Activated CD4-positive, alpha-beta memory T cell treated with anti-CD3 and anti-CD28 coated beads, Interleukin-2, amount 10 ng/mL, durations not matched to agents 7 days and 5 days (primary cell): ENCODE measurements around the gene SPEG. TPM values are rescaled to one million over a fixed set of nuclear protein-coding genes. Genes with fewer than 3 reads are reported as not detected.
A peak's percentile ranks its signal among the peaks of the same experiment; 100 is the strongest.

Experiments used
- CTCF ChIA-PET: fragments of 350-600 bp; sonication (Branson Sonifier 250); formaldehyde crosslinking; loops from one replicate; lab custom pipeline; 2021; ENCODE audit warnings: antibody characterized with exemption, inconsistent platforms; lab: Charles Lee
- POLR2A ChIA-PET: fragments of 350-600 bp; sonication (Branson Sonifier 250); formaldehyde crosslinking; loops from one replicate; lab custom pipeline; 2021; ENCODE audit warnings: antibody characterized with exemption; lab: Charles Lee
- DNase-seq: peaks from one replicate; pipeline ENCODE4 v3.0.0-alpha.2; 2020
- H3K27ac Mint-ChIP-seq: one replicate; pipeline ENCODE4 v1.8.0; 2021; ENCODE audit warnings: mild to moderate bottlenecking, mixed read lengths
- H3K27me3 Mint-ChIP-seq: one replicate; pipeline ENCODE4 v1.8.0; 2021; ENCODE audit warnings: mixed read lengths
- H3K36me3 Mint-ChIP-seq: one replicate; pipeline ENCODE4 v1.8.0; 2021; ENCODE audit warnings: low read depth, mixed read lengths
- H3K4me1 Mint-ChIP-seq: one replicate; pipeline ENCODE4 v1.8.0; 2021; ENCODE audit warnings: mixed read lengths
- H3K4me3 Mint-ChIP-seq: one replicate; pipeline ENCODE4 v1.8.0; 2021; ENCODE audit warnings: mild to moderate bottlenecking, mixed read lengths
- H3K9me3 Mint-ChIP-seq: one replicate; pipeline ENCODE4 v1.8.0; 2021; ENCODE audit warnings: mixed read lengths
- total RNA-seq, 2 experiments: library from RNA; stranded (reverse); gene quantifications; one replicate each; pipeline ENCODE4 v1.2.3, GENCODE V29; 2021

Gene SPEG
- total RNA-seq, 2 experiments from 2014 or later: 0.20 to 1.1 TPM

DNA sequence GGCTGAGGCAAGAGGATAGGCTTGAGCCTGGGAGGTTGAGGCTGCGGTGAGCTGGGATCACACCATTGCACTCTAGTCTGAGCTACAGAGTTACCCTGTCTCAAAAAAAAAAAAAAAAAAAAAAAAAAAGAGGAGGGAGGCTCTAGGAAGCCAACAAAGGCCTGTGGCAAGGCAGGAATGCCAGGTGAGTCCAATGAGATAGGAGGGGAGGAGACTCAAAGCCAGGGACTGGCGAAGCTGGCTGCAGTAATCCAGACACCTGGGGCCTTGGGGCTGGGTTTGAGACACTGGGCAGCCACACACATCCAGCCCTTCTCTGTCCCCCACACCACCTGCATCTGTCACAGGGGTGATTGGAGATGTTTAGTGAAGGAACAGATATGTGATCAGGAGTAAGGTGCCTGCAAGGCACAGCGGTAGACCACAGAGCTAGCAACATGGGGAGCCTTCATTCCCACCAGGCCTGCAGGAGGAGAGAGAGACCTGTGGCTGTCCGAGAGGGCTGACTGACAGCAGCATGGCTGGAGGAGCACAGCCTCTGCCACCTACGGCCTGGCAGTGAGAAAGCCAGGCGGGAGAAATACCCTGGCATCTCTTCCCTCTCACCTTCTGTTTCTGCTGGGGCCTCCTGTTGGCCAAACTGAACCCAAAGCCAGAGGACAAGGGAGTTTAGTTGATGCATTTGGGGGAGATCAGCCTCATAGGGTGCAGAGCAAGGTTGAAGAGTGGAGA lies 99.5 kb downstream of the SPEG start:
- POLR2A ChIA-PET: no interaction called here
- no peaks in the 10 kb centered on the region for H3K4me1 Mint-ChIP-seq
- DNase-seq: no peak
- H3K27ac Mint-ChIP-seq: no peak overlapping the region
- CTCF ChIA-PET: interaction anchor here (8.5 kb wide), 1 partner anchor 37 kb away, joined by 175 read pairs; the partner anchor contains the start of gene GMPPA
- H3K36me3 Mint-ChIP-seq: no peaks in the 10 kb centered on the region
- no peaks in the 10 kb centered on the region for H3K9me3 Mint-ChIP-seq
- peaks cover 32% of the 10 kb centered on the region for H3K27me3 Mint-ChIP-seq
- no peak overlapping the region for H3K4me3 Mint-ChIP-seq

DNA sequence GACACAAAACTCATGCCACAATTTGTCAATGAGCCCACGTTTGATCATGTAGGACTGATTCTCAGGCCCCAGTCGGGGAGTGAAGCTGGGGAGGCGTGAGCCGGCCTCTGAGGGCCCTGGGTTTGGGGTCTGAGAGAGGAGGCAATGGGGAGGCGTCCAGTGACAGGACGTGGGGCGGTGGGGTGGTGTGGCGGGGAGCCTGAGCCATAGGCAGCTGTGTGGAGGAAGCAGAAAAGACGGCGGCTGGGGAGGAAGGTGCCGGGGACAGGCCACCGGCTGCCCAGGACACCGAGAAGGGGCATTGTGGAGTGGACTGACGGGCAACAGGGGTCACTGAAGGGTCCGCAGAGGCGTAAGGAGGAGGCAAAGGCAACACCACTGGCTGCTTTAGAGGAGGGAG lies 101.8 kb downstream of the SPEG start:
- CTCF ChIA-PET: interaction anchor here (1.3 kb wide), 1 partner anchor 153 kb away, joined by 3 read pairs; no protein-coding TSS in a partner anchor
- Mint-ChIP-seq H3K27me3 (peaks cover 10% of the 10 kb centered on the region), H3K9me3 (no peaks in the 10 kb centered on the region), H3K36me3 (peaks cover 7% of the 10 kb centered on the region), H3K27ac (no peak overlapping the region), H3K4me3 (no peak overlapping the region), H3K4me1 (peaks cover 4% of the 10 kb centered on the region)
- POLR2A ChIA-PET: no interaction called here
- DNase-seq: no peak

DNA sequence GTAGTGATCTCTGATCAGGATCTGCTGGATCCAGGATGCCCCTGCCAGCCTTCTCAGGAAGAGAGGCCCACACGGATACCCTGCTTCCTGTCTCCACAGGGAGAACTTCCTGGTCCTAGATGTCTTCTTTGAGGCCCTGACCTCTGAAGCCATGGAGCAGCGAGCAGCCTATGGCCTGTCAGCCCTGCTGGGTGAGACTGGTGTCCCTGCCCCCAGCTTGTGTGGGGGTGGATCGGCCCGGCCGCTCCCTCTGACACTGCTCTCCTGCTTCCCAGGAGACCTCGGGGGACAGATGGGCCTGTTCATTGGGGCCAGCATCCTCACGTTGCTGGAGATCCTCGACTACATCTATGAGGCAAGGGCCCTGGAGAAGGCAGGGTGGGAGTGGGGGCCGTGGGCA lies 102.3 kb downstream of the SPEG start:
- Mint-ChIP-seq H3K27me3 (peaks cover 7% of the 10 kb centered on the region), H3K27ac (no peak overlapping the region)

DNA sequence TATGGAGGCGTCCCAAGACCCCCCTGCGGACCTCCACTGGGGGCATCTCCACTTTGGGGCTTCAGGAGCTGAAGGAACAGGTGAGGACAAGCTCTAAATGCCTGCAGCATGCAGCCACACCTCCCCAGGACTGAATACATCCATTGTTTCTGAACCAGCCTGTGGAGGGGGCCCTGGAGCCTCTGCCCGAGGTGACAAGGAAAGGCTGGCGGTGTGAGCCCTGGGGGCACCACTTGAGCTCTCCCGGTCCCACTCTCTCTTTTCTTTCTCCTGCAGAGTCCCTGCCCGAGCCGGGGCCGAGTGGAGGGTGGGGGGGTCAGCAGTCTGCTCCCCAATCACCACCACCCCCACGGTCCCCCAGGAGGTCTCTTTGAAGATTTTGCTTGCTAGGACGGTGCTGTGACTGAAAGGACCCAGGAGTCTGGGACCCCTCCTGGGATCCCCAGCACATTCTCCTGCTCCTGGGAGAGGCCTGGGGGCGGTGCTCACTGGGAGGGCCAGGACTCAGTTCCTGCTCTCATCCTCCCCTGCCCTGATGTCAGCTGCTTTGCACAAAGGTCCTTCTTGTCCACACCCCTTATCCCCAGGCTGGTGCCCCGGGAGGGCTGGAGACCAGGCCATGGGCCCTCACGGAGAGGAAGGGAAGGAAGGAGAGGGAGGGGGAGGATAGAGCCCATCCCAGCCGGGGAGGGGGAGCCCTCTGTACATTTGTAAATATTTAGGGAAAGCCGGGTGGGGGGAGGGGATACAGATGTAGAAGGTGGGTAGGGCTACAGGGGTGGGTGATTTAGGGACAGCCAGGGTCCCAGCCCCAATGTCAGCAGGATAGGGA lies 103.2 kb downstream of the SPEG start:
- no peak overlapping the region for H3K27ac Mint-ChIP-seq
- peaks cover 7% of the 10 kb centered on the region for H3K36me3 Mint-ChIP-seq
- ChIA-PET POLR2A (no interaction called here), CTCF (interaction anchor here (1.2 to 1.3 kb wide), 2 partner anchors 39 to 105 kb away, joined by 3 read pairs; partner anchors contain the start of gene GMPPA)
- no peaks in the 10 kb centered on the region for H3K9me3 Mint-ChIP-seq
- no peak for DNase-seq
- H3K27me3 Mint-ChIP-seq: peaks cover 2% of the 10 kb centered on the region
- peaks cover 16% of the 10 kb centered on the region for H3K4me1 Mint-ChIP-seq
- H3K4me3 Mint-ChIP-seq: no peak overlapping the region

More for the DNA sequence above, 102.3 kb downstream of the SPEG start:
- ChIA-PET CTCF (interaction anchor here (1.3 kb wide), 2 partner anchors 106 to 153 kb away, joined by 3 read pairs; no protein-coding TSS in a partner anchor), POLR2A (no interaction called here)
- Mint-ChIP-seq H3K36me3 (peaks cover 7% of the 10 kb centered on the region), H3K9me3 (no peaks in the 10 kb centered on the region), H3K4me3 (no peak overlapping the region), H3K4me1 (peaks cover 7% of the 10 kb centered on the region)
- no peak for DNase-seq

DNA sequence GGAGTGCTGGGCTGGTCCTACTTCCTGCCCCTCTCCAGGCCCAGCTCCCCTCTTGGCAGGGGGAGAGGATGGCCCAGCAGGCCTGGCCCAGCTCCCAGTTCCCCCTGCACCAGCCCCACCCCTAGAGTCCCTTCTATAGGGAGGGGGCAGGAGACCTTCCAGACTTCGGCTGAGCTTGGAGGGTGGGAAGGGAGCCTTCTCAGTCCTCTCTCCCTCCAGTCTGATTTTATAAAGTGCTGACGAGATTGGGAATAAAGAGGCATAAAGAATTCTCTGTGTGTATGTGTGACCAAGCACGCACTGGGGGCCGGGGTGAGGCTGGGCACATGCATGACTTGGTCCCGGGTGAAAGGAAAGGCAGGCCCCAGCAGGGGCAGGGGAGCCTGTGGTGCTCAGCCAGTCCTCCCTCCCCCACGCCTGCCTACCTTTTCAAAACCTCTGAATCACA lies 103.9 kb downstream of the SPEG start:
- no peak overlapping the region for H3K4me3 Mint-ChIP-seq
- DNase-seq: no peak
- peaks cover 7% of the 10 kb centered on the region for H3K36me3 Mint-ChIP-seq
- POLR2A ChIA-PET: no interaction called here
- CTCF ChIA-PET: interaction anchor here (1.2 to 4.2 kb wide), 2 partner anchors 7 to 40 kb away, joined by 3 to 25 read pairs; partner anchors contain the start of gene GMPPA
- H3K9me3 Mint-ChIP-seq: no peaks in the 10 kb centered on the region
- no peak overlapping the region for H3K27ac Mint-ChIP-seq
- peaks cover under 1% of the 10 kb centered on the region for H3K27me3 Mint-ChIP-seq
- peaks cover 16% of the 10 kb centered on the region for H3K4me1 Mint-ChIP-seq

DNA sequence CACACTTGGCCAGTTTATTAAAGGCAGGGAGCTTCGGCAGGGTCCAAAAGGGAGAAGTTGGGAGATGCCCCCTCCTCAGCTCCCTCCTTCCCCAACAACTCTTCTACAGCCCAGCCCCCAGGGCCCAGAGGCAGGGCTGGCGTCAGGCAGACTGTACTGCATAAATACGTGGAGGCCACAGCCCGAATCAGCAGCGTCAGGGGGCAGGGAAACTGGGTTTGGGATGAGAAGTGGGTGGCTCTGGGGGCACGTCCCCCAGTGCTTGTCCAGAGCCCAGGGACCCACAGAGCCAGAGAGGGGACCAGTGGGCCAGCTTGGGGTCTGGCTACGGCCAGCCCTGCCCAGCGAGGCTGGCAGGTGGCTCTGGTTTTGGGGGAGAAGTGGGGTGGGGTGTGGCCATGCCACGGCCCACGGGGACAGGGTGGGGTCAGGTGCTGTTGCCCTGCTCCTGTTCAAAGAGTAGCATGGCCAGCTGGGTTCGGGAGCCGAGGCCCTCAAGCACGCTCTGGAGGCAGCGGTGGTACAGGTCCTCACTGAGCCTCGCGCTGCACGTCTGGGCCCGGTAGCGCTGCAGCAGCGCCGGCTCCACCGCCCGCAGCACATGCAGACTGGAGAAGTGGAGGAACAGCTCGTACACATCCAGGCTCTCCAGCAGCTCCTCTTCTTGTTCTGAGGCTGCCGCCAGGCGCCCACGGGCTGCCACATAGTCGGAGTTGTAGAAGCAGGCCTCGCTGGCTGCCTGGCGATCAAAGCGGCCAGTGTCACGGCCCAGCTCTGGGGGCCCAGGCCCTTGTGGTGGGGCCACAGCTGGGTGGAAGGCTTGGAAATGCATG lies 104.5 kb downstream of the SPEG start:
- Mint-ChIP-seq H3K27ac (no peak overlapping the region), H3K4me3 (no peak overlapping the region), H3K27me3 (peaks cover under 1% of the 10 kb centered on the region), H3K4me1 (peaks cover 17% of the 10 kb centered on the region), H3K36me3 (peaks cover 7% of the 10 kb centered on the region), H3K9me3 (no peaks in the 10 kb centered on the region)
- POLR2A ChIA-PET: no interaction called here
- CTCF ChIA-PET: interaction anchor here (1.2 to 4.2 kb wide), 4 partner anchors 8 to 150 kb away, joined by 3 to 25 read pairs (median 4); partner anchors contain the start of gene GMPPA
- no peak for DNase-seq

DNA sequence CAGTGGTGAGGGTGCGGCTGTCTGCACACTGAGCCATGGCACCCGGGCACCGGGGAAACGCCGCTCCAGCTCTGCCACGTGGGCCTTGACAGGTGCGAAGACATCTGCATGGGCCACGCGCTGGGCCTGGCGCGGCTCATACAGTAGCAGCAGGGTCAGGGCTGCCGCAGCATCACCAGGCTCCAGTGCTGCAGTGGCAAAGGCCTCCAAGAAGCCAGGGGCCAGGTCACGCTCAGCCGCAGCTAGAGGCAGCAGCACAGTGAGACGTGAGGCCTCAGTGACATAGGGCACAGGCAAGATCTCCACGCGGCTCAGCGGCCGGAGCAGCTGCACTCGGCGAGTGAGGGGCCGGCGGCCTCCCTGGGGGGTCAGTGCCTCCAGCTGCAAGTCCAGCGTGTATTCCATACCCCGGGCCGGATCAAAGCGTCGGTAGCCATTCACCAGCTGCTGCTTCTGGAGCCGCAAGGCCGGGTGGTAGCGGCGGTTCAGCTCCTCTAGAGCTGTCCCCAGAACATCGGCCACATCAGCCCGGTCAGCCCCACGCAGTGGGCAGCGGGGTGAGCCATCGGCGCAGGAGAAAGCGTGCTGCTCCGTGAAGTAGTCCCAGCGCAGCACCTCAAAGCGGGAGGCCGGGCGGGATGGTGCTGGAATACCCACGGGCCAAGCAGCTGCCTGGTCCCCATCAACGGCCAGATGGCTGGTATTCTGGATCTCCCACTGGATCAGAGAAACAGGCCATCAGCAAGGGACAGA lies 105.5 kb downstream of the SPEG start:
- peaks cover 10% of the 10 kb centered on the region for H3K27me3 Mint-ChIP-seq
- H3K27ac Mint-ChIP-seq: no peak overlapping the region
- H3K4me1 Mint-ChIP-seq: peaks cover 23% of the 10 kb centered on the region
- no peak overlapping the region for H3K4me3 Mint-ChIP-seq
- ChIA-PET POLR2A (interaction anchor here (1.3 kb wide), 1 partner anchor 11 kb away, joined by 3 read pairs; no protein-coding TSS in a partner anchor), CTCF (interaction anchor here (1.0 to 4.9 kb wide), 13 partner anchors 9 to 149 kb away, joined by 3 to 53 read pairs (median 6); partner anchors contain the start of genes GMPPA and STK11IP)
- H3K9me3 Mint-ChIP-seq: no peaks in the 10 kb centered on the region
- peaks cover 7% of the 10 kb centered on the region for H3K36me3 Mint-ChIP-seq
- DNase-seq: no peak

DNA sequence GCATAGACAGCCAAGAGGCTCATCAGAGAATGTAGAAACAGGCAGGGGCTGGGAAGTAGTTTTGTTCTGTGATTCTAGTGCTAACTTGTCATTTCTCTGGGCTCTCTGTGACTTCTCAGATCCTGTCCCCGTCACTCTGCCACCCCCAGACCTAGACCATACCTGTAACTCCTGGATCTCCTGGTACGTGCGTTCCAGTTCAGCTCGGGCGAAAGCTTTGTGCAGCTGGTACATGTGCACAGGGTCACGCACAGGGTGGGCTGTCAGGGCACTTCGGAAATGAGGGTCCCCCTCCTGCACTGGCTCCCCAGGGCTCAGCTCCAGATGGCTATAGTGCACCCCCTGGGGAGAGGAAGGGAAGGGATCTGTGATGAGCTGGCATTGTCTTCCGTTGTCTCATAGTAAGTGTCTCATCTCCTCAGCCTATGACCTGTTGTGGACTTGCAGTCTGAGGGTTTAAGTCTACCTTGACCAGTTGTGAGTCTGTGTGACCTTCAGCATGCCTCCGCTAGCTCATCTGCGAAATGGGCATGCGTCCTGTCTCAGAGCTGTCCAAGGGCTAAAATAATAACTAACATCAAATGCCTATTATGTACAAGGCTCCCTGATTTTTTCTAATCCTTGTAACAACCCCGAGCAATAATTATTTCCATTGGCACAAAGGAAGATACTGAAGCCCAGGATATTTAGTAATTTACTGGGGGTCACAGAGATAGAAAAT lies 106.3 kb downstream of the SPEG start:
- CTCF ChIA-PET: interaction anchor here (0.8 to 4.9 kb wide), 20 partner anchors 10 to 162 kb away, joined by 3 to 53 read pairs (median 4); partner anchors contain the start of genes GMPPA and STK11IP
- Mint-ChIP-seq H3K27ac (no peak overlapping the region), H3K36me3 (peaks cover 7% of the 10 kb centered on the region), H3K4me3 (no peak overlapping the region), H3K27me3 (peaks cover 12% of the 10 kb centered on the region), H3K4me1 (peaks cover 23% of the 10 kb centered on the region), H3K9me3 (no peaks in the 10 kb centered on the region)
- POLR2A ChIA-PET: interaction anchor here (1.3 kb wide), 1 partner anchor 10 kb away, joined by 3 read pairs; no protein-coding TSS in a partner anchor
- DNase-seq: no peak

DNA sequence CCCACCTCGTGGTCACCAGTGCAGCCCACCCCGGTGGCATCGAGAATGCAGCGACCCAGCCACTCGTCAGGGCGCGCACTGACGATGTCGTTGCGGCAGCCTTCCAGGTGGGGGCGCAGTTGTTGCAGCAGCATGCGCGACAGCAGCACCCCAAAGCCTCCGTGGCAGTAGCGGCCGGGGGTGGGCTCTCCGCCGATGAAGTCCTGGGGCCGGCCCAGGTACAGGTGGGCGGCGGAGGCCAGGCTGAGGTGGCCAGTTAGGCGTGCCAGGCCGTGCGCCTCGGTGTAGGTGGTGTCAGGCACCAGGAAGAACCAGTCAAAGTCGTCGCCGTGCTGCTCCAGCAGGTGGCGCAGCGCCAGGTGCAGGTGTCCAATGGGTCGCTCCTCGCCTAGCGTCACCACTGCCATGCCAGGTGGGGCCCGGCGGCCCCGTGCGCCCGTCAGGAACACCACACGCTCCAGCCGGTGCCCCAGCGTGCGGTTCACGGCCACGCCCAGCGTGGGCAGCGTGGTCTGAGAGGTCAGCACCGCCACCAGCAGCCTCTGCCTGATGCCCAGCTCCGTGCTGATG lies 107.1 kb downstream of the SPEG start:
- peaks cover 17% of the 10 kb centered on the region for H3K27me3 Mint-ChIP-seq
- H3K4me1 Mint-ChIP-seq: peaks cover 23% of the 10 kb centered on the region
- peaks cover 7% of the 10 kb centered on the region for H3K36me3 Mint-ChIP-seq
- no peaks in the 10 kb centered on the region for H3K9me3 Mint-ChIP-seq
- CTCF ChIA-PET: interaction anchor here (0.7 to 4.9 kb wide), 22 partner anchors 9 to 163 kb away, joined by 3 to 53 read pairs (median 4); partner anchors contain the start of genes GMPPA and STK11IP
- POLR2A ChIA-PET: interaction anchor here (1.3 kb wide), 1 partner anchor 9 kb away, joined by 3 read pairs; no protein-coding TSS in a partner anchor
- no peak overlapping the region for H3K27ac Mint-ChIP-seq
- DNase-seq: peak; percentile 86
- peak overlapping the region; percentile 78 for H3K4me3 Mint-ChIP-seq

DNA sequence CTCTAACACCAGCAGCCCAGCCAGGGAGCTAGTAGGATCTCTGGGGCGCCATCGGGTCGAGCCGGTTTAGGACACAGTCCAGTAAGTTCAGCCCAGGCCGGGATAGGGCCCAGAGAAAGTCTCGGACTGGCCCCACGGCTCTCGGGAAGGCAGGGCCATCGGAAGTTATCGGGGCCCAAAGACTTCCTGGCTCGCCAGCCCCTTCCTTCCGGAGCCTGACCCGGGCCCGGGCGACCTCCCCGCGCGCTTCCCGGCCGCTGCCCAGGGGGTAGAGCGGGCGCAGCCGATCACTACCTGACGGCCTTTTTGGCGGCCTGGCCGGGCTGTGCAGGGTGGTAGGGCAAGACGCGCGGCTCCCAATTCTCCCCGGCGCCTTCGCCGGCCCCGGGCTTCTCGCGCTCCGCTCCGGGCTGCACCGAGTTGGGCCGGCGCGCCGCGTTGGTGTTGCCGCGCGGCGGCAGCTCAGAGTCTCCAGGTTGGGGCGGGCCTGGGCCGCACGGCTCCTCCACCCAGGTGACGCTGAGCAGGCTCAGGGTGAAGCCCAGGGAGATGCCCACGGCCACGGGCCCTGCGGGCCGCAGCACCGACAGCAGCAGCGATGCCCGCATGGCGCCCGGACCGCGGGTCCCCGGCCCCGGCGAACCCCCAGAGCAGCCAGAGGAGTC lies 108.4 kb downstream of the SPEG start:
- H3K4me1 Mint-ChIP-seq: peaks cover 23% of the 10 kb centered on the region
- H3K4me3 Mint-ChIP-seq: peak overlapping the region; percentile 78
- H3K36me3 Mint-ChIP-seq: peaks cover 7% of the 10 kb centered on the region
- no peak for DNase-seq
- POLR2A ChIA-PET: interaction anchor here (1.7 to 2.4 kb wide), 3 partner anchors 10 to 54 kb away, joined by 5 to 12 read pairs (median 10); partner anchors contain the start of genes GMPPA and STK11IP
- H3K9me3 Mint-ChIP-seq: no peaks in the 10 kb centered on the region
- CTCF ChIA-PET: interaction anchor here (0.6 to 4.9 kb wide), 16 partner anchors 12 to 154 kb away, joined by 3 to 34 read pairs (median 4); partner anchors contain the start of gene STK11IP
- peaks cover 17% of the 10 kb centered on the region for H3K27me3 Mint-ChIP-seq
- H3K27ac Mint-ChIP-seq: peak overlapping the region; percentile 71
